ENCODE measurements around the gene POR.
"Not testable (repeated sequence)": the region's sequence is repeated elsewhere in the genome, so short reads cannot be mapped to it uniquely, and the experiment has no call there.

Gene POR

DNA sequence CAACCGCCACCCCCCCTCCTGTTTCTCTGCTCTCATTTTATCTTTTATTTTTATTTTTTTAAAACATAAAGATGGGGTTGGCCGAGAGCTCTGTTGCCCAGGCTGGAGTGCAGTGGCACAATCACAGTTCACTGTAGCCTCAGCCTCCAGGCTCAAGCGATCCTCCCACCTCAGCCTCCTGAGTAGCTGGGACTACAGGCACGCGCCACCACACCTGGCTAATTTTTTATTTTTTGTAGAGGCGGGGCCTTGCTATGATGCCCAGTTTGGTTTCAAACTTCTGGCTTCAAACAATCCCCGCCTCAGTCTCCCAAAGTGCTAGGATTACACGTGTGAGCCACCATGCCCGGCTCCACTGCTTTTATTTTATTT is 7.3 kb upstream of the POR start:
- not testable (repeated sequence) for H3K27ac ChIP-seq (ENCODE audit: low read length); H3K9ac ChIP-seq (ENCODE audit: low read length); H3K27me3 ChIP-seq (ENCODE audit: control insufficient read depth, insufficient read depth, low read length); H3K9me3 ChIP-seq (ENCODE audit: control insufficient read depth, low read depth, low read length); H3K36me3 ChIP-seq (ENCODE audit: control insufficient read depth, low read depth, low read length); H3K4me3 ChIP-seq (ENCODE audit: low read length); H3K4me1 ChIP-seq (ENCODE audit: control insufficient read depth, low read depth, low read length)

DNA sequence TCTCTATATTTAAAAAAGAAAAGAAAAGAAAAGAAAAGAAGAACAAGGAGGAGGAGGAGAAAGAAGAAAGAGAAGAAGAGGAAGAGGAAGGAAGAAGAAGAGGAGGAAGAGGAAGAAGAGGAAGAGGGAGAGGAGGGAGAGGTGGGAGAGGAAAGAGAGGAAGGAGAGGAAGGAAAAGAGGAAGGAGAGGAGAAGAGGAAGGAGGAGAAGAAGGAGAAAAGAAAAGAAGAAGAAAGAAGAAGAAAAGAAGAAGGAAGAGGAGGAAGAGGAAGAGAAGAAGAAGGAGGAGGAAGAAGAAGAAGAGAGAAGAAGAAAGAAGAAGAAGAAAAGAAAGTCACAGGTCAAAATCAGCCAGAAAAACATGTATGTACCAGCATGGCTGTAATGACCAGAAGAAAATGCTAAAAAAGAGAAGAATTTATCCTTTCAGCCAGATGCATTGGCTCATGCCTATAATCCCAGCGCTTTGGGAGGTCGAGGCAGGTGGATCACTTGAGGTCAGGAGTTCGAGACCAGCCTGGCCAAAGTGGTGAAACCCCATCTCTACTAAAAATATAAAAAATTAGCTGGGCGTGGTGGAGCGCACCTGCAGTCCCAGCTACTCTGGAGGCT is 5.3 kb upstream of the POR start:
- no peaks in the 10 kb centered on the region for H3K36me3 ChIP-seq (ENCODE audit: control insufficient read depth, low read depth, low read length)
- no peak overlapping the region for H3K9ac ChIP-seq (ENCODE audit: low read length)
- H3K9me3 ChIP-seq (ENCODE audit: control insufficient read depth, low read depth, low read length), result no peaks in the 10 kb centered on the region
- H3K4me3 ChIP-seq (ENCODE audit: low read length), result no peak overlapping the region
- H3K27ac ChIP-seq (ENCODE audit: low read length), result no peak overlapping the region
- peaks cover 5% of the 10 kb centered on the region for H3K4me1 ChIP-seq (ENCODE audit: control insufficient read depth, low read depth, low read length)
- no peaks in the 10 kb centered on the region for H3K27me3 ChIP-seq (ENCODE audit: control insufficient read depth, insufficient read depth, low read length)

DNA sequence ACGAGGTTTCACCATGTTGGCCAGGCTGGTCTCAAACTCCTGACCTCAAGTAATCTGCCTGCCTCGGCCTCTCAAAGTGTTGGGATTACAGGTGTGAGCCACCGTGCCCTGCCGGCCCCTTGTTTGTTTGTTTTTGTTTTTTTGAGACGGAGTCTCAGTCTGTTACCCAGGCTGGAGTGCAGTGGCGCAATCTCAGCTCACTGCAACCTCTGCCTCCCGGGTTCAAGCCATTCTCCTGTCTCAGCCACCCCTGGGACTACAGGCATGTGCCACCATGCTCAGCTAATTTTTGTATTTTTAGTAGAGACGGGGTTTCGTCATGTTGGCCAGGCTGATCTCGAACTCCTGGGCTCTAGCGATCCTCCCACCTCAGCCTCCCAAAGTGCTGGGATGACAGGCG is 3.8 kb upstream of the POR start:
- H3K27me3 ChIP-seq (ENCODE audit: control insufficient read depth, insufficient read depth, low read length); H3K9ac ChIP-seq (ENCODE audit: low read length); H3K4me3 ChIP-seq (ENCODE audit: low read length); H3K9me3 ChIP-seq (ENCODE audit: control insufficient read depth, low read depth, low read length); H3K4me1 ChIP-seq (ENCODE audit: control insufficient read depth, low read depth, low read length); H3K27ac ChIP-seq (ENCODE audit: low read length); H3K36me3 ChIP-seq (ENCODE audit: control insufficient read depth, low read depth, low read length): not testable (repeated sequence)

DNA sequence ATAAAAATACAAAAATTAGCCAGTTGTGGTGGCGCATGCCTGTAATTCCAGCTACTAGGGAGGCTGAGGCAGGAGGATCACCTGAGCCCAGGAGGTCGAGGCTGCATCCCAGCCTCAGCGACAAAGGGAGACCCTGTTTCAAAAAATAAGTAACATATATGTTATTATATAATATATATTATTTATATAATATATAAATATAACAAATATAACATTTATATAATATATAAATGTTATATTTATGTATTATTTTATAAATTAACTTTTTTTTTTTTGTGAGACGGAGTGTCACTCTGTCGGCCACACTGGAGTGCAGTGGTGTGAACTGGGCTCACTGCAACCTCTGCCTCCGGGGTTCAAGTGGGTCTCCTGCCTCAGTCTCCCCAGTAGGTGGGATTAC is 1.5 kb upstream of the POR start:
- Histone ChIP-seq H3K36me3 (ENCODE audit: control insufficient read depth, low read depth, low read length) (no peaks in the 10 kb centered on the region), H3K9ac (ENCODE audit: low read length) (no peak overlapping the region), H3K27me3 (ENCODE audit: control insufficient read depth, insufficient read depth, low read length) (no peaks in the 10 kb centered on the region), H3K4me1 (ENCODE audit: control insufficient read depth, low read depth, low read length) (peaks cover 4% of the 10 kb centered on the region), H3K4me3 (ENCODE audit: low read length) (no peak overlapping the region), H3K9me3 (ENCODE audit: control insufficient read depth, low read depth, low read length) (no peaks in the 10 kb centered on the region), H3K27ac (ENCODE audit: low read length) (no peak overlapping the region)

DNA sequence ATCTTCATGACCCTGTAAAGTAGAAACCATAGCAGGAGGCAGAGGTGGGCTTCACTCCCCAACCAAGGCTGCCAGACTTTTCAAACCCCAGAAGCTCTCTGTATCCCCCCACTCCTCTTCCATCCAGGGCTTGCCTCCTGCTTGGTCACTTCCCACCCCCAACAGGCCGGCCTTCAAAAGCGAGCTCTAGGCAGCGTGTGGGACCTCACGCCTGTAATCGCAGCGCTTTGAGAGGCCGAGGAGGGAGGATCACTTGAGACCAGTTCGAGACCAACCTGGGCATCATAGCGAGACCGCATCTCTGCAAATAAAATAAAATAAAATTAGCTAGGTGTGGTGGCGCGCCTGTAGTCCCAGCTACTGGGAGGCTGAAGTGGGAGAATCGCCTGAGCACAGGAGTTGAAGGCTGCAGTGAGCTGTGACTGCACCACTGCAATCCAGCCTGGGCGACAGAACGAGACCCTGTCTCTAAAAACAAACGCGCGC is 743 bp upstream of the POR start:
- Histone ChIP-seq H3K4me3 (ENCODE audit: low read length) (peak overlapping the region; percentile 71), H3K4me1 (ENCODE audit: control insufficient read depth, low read depth, low read length) (peaks cover 4% of the 10 kb centered on the region), H3K36me3 (ENCODE audit: control insufficient read depth, low read depth, low read length) (no peaks in the 10 kb centered on the region), H3K9me3 (ENCODE audit: control insufficient read depth, low read depth, low read length) (no peaks in the 10 kb centered on the region), H3K27ac (ENCODE audit: low read length) (peak overlapping the region; percentile 35), H3K9ac (ENCODE audit: low read length) (peak overlapping the region; percentile 66), H3K27me3 (ENCODE audit: control insufficient read depth, insufficient read depth, low read length) (no peaks in the 10 kb centered on the region)

DNA sequence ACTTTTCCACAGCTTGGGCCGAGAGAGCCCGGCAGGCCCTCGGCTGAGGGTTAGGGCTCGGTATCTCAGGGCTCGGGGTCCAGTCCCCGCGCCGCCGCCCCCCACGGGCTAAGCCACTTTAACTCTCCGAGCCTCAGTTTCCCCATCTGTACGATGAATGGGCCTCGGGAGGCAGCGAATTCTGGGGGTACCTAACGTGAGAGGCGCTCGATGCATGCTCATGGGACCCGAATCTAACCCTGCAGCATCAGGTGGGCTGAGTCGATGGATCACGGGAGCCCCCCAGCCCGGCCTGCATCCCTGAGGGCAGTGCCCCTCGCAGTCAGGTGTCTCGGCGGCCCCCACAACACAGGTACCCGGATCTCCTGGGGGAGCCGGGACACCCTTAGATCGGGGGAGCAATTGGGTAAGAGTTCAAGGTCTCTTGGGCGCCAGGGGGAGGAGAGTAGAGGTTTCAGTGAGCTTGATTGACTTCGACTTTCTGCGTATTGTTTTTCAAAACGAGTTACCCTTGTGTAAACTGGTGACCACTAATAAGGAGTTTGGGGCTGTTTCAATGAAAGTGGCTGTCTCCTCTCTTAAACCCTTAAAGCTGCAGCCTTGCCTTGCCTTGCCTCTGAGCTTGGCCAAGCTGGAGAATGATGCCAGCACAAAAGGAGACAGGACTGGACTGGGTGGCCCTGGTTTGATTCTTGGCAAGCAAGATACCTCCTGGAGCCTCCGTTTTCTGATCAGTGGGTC is 631 bp downstream of the POR start:
- Histone ChIP-seq H3K27ac (ENCODE audit: low read length) (no peak overlapping the region), H3K4me3 (ENCODE audit: low read length) (peak overlapping the region; percentile 81), H3K9ac (ENCODE audit: low read length) (peak overlapping the region; percentile 63), H3K36me3 (ENCODE audit: control insufficient read depth, low read depth, low read length) (no peaks in the 10 kb centered on the region), H3K27me3 (ENCODE audit: control insufficient read depth, insufficient read depth, low read length) (no peaks in the 10 kb centered on the region), H3K4me1 (ENCODE audit: control insufficient read depth, low read depth, low read length) (peaks cover 4% of the 10 kb centered on the region), H3K9me3 (ENCODE audit: control insufficient read depth, low read depth, low read length) (no peaks in the 10 kb centered on the region)

DNA sequence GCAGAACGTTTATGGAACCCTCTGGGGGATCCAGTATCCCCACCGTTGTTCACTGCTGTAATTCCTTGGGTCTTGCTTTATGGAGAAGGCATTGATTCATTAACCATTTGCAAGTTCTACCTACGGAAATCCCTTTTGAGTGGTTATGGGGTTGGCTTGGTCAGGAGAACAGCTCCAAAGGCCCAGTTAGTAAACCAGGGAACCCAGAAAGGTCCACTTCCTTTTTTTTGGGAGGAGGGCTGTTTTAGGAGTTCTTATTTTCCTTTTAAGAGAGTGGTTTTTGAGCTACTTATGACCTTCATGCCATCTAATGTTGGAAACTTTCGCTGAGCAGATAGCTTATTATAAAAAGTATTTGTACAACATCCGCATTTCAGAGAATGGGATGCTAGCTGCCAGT is 1.3 kb downstream of the POR start:
- peaks cover 4% of the 10 kb centered on the region for H3K4me1 ChIP-seq (ENCODE audit: control insufficient read depth, low read depth, low read length)
- no peak overlapping the region for H3K27ac ChIP-seq (ENCODE audit: low read length)
- H3K9ac ChIP-seq (ENCODE audit: low read length), result no peak overlapping the region
- H3K27me3 ChIP-seq (ENCODE audit: control insufficient read depth, insufficient read depth, low read length), result no peaks in the 10 kb centered on the region
- no peaks in the 10 kb centered on the region for H3K9me3 ChIP-seq (ENCODE audit: control insufficient read depth, low read depth, low read length)
- H3K4me3 ChIP-seq (ENCODE audit: low read length), result peak overlapping the region; percentile 81
- no peaks in the 10 kb centered on the region for H3K36me3 ChIP-seq (ENCODE audit: control insufficient read depth, low read depth, low read length)

DNA sequence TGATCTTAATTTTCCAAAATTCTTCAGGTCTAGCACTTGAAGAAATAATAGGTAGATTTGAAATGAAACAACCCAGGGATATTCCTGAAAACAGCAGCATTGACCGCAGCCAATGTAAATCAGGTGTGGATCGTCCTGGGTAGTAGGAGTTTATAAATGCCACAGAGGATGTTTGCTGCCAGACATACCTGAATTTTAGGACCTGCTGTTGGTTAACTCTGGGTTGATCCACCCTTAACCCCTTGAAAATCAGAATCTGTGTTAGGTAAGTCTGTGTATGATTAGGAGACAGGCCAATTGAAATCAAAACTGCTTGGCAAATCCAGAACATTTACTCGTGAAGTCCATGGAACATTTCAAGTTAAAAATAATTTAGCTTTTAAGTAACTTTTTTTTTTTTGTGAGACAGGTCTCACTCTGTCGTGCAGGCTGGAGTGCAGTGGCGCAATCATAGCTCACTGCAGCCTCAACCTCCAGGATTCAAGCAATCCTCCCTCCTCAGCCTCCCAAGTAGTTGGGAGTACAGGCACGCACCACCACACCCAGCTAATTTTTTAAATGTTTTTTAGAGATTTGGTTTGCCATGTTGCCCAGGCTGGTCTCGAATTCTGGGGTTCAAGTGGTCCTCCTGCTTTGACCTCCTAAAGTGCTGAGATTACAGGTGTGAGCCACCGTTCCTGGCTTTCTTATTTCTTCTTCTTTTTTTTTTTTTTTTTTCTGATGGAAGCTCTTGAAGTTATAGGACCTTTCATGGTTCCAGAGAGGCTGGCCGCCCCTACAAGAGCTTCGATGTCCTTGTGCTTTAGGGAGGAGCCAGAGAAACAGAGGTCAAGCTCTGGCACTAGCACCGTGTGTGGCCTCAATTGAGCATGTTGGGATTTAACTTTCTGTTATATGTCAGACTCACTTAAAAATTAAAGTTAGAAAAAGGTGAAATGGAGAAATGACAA is 2.0 kb downstream of the POR start:
- H3K4me3 ChIP-seq (ENCODE audit: low read length), result peak overlapping the region; percentile 81
- no peaks in the 10 kb centered on the region for H3K27me3 ChIP-seq (ENCODE audit: control insufficient read depth, insufficient read depth, low read length)
- H3K9me3 ChIP-seq (ENCODE audit: control insufficient read depth, low read depth, low read length), result no peaks in the 10 kb centered on the region
- H3K27ac ChIP-seq (ENCODE audit: low read length), result no peak overlapping the region
- no peaks in the 10 kb centered on the region for H3K36me3 ChIP-seq (ENCODE audit: control insufficient read depth, low read depth, low read length)
- H3K9ac ChIP-seq (ENCODE audit: low read length), result no peak overlapping the region
- peaks cover 4% of the 10 kb centered on the region for H3K4me1 ChIP-seq (ENCODE audit: control insufficient read depth, low read depth, low read length)

DNA sequence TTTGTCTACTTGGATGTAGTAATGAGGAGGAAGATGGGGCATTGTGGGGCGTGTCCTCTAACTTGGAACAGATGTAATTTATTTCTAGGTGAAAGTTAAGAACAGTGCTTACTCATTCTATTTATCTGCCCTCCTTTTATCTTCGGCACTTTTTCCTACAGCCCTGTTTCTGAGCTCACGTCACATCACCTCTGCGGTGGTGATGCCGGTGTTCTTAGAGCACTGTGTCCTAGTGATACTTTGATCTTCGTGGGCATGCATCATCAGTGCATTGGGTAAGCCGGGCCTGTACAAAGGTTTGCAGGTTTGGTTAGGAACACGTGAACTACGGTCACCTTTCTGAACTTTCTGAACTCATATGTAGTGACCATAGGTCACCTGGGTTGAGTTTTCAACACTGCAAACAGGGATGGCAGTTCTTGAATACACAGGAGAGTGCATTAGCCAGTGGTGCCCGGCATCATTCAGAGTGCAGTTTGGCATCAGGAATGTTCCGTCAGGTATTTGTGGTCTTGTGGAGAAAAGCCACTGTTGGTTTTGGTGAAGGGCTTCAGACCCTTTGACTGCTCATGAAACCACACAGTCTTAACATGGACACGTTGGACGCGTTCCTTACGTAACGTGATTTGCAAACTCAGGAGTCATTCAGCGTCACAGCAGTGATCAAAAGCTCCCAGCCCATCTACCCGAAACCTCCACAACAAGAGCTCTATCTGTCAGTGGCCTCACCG is 5.6 kb downstream of the POR start:
- Histone ChIP-seq H3K9ac (ENCODE audit: low read length) (no peak overlapping the region), H3K9me3 (ENCODE audit: control insufficient read depth, low read depth, low read length) (no peaks in the 10 kb centered on the region), H3K36me3 (ENCODE audit: control insufficient read depth, low read depth, low read length) (no peaks in the 10 kb centered on the region), H3K4me1 (ENCODE audit: control insufficient read depth, low read depth, low read length) (peaks cover 4% of the 10 kb centered on the region), H3K4me3 (ENCODE audit: low read length) (no peak overlapping the region), H3K27me3 (ENCODE audit: control insufficient read depth, insufficient read depth, low read length) (no peaks in the 10 kb centered on the region), H3K27ac (ENCODE audit: low read length) (no peak overlapping the region)

DNA sequence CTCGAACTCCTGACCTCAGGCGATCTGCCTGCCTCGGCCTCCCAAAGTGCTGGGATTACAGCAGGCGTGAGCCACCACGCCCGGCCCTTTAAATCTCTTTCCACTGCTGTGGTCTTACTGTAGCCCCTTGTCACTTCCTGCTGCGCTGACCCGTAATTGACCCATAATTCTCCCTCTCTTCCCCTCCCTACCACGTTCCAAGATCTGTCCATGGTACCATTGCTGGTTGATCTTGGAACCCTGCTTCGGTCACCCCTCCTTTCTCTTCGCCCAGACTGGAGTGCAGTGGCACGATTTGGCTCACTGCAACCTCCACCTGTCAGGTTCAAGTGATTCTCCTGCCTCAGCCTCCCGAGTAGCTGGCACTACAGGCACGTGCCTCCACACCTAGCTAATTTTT is 6.5 kb downstream of the POR start:
- Histone ChIP-seq H3K4me3 (ENCODE audit: low read length) (no peak overlapping the region), H3K4me1 (ENCODE audit: control insufficient read depth, low read depth, low read length) (no peaks in the 10 kb centered on the region), H3K27me3 (ENCODE audit: control insufficient read depth, insufficient read depth, low read length) (no peaks in the 10 kb centered on the region), H3K27ac (ENCODE audit: low read length) (no peak overlapping the region), H3K9me3 (ENCODE audit: control insufficient read depth, low read depth, low read length) (no peaks in the 10 kb centered on the region), H3K9ac (ENCODE audit: low read length) (no peak overlapping the region), H3K36me3 (ENCODE audit: control insufficient read depth, low read depth, low read length) (peaks cover 4% of the 10 kb centered on the region)

DNA sequence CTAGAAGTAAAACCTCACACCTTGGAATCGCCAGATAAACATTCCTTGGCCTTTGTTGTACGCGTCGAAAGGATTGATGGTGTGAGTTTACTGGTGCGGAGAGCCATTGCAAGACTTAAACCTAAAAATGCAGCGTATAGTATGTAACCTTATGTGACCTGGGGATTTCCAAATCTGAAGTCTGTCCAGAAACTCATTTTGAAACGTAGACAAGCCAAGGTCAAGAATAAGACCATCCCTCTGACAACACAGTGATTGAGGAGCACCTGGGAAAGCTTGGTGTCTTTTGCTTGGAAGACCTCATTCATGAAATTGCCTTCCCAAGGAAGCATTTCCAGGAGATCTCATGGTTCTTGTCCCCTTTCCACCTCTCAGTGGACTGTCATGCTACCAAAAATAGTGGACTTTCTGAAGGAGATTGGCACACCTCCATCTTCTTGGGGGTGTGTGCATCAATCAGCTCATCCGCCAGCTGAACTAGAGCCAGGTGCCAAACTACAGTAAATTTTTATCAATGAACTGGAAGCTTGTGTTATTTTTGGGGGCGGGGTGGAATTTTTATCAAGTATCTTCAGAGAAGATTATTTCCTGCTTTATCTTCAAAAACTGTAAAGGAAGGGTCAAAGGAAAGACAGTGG is 8.1 kb downstream of the POR start:
- no peak overlapping the region for H3K9ac ChIP-seq (ENCODE audit: low read length)
- H3K4me3 ChIP-seq (ENCODE audit: low read length), result no peak overlapping the region
- peaks cover 4% of the 10 kb centered on the region for H3K36me3 ChIP-seq (ENCODE audit: control insufficient read depth, low read depth, low read length)
- H3K9me3 ChIP-seq (ENCODE audit: control insufficient read depth, low read depth, low read length), result no peaks in the 10 kb centered on the region
- H3K4me1 ChIP-seq (ENCODE audit: control insufficient read depth, low read depth, low read length), result no peaks in the 10 kb centered on the region
- H3K27me3 ChIP-seq (ENCODE audit: control insufficient read depth, insufficient read depth, low read length), result no peaks in the 10 kb centered on the region
- H3K27ac ChIP-seq (ENCODE audit: low read length), result no peak overlapping the region

All from iPS-18a (cell line).